HG02610 (cell line): Measurements from ENCODE around the gene RBM27.
A peak's percentile ranks its signal among the peaks of the same experiment; 100 is the strongest.
"Not testable (repeated sequence)": the region's sequence is repeated elsewhere in the genome, so short reads cannot be mapped to it uniquely, and the experiment has no call there.

ENCODE experiments used
- ATAC-seq: cut with Tn5 transposase; IDR thresholded peaks from one replicate; pipeline ENCODE4 v1.9.1; 2021; ENCODE audit warnings: mild to moderate bottlenecking, moderate library complexity; ENCODE audit not compliant: unreplicated experiment

Gene RBM27

GRCh38 chr5:146203011-146203871, at the start of gene RBM27:
RBM27 (plus strand) TSS chr5:146203605; CDS start chr5:146203766, 161 bp downstream.
- peak; percentile 100 for ATAC-seq

GRCh38 chr5:146158255-146158654, 45.1 kb upstream of the RBM27 start:
- ATAC-seq: no peak

- ATAC-seq: no peak
Measured at GRCh38 chr5:146164382-146164781, 39.0 kb upstream of the RBM27 start.

- no peak for ATAC-seq
Measured at GRCh38 chr5:146165460-146165859, 37.9 kb upstream of the RBM27 start.

GRCh38 chr5:146165903-146166302, 37.5 kb upstream of the RBM27 start:
- ATAC-seq: no peak

GRCh38 chr5:146169076-146169475, 34.3 kb upstream of the RBM27 start:
- ATAC-seq: no peak

- not testable (repeated sequence) for ATAC-seq
Measured at GRCh38 chr5:146173049-146173448, 30.4 kb upstream of the RBM27 start.

GRCh38 chr5:146173597-146173996, 29.8 kb upstream of the RBM27 start:
- peak; percentile 86 for ATAC-seq

- ATAC-seq: no peak
Measured at GRCh38 chr5:146176805-146177204, 26.6 kb upstream of the RBM27 start.

- no peak for ATAC-seq
Measured at GRCh38 chr5:146179696-146180095, 23.7 kb upstream of the RBM27 start.

- not testable (repeated sequence) for ATAC-seq
Measured at GRCh38 chr5:146183403-146183802, 20.0 kb upstream of the RBM27 start.

- ATAC-seq: no peak
Measured at GRCh38 chr5:146185161-146185560, 18.2 kb upstream of the RBM27 start.

- ATAC-seq: no peak
Measured at GRCh38 chr5:146188358-146188757, 15.0 kb upstream of the RBM27 start.

- no peak for ATAC-seq
Measured at GRCh38 chr5:146192571-146193043, 10.8 kb upstream of the RBM27 start.

- ATAC-seq: no peak
Measured at GRCh38 chr5:146193285-146193684, 10.1 kb upstream of the RBM27 start.

GRCh38 chr5:146194997-146195396, 8.4 kb upstream of the RBM27 start:
- not testable (repeated sequence) for ATAC-seq

- no peak for ATAC-seq
Measured at GRCh38 chr5:146196459-146197048, 6.9 kb upstream of the RBM27 start.

- ATAC-seq: no peak
Measured at GRCh38 chr5:146199176-146199815, 4.1 kb upstream of the RBM27 start.

- ATAC-seq: not testable (repeated sequence)
Measured at GRCh38 chr5:146201795-146202194, 1.6 kb upstream of the RBM27 start.

GRCh38 chr5:146203872-146204192, 427 bp downstream of the RBM27 start:
- ATAC-seq: no peak

- ATAC-seq: no peak
Measured at GRCh38 chr5:146205499-146206202, 2.2 kb downstream of the RBM27 start.
